GM23338 (cell line): ENCODE results near the gene ADGRG1. TPM values are rescaled to one million over a fixed set of nuclear protein-coding genes. Genes with fewer than 3 reads are reported as not detected.

Experiments used
- ATAC-seq: fragments of 200-7000 bp; cut with Tn5 transposase; 3 replicates; pipeline ENCODE4 v1.9.1; 2020
- DNase-seq: peaks from one replicate; pipeline ENCODE4 v3.0.0-alpha.2; 2015; ENCODE audit warnings: low spot score
- H2AFZ ChIP-seq: fragments of 200-600 bp; sonication (generic); 2 replicates; pipeline ENCODE4 v1.8.0; 2016; ENCODE audit warnings: antibody characterized with exemption, mild to moderate bottlenecking, moderate library complexity
- H3F3A ChIP-seq: fragments of 200-600 bp; sonication (generic); replicated peaks from 2 replicates; pipeline ENCODE4 v1.8.0; 2017; ENCODE audit warnings: antibody characterized with exemption, mixed run types, low read depth
- H3K27ac ChIP-seq: fragments of 200-600 bp; sonication (generic); 2 replicates; pipeline ENCODE4 v1.6.1; 2016; ENCODE audit warnings: low read depth
- H3K27me3 ChIP-seq: fragments of 200-600 bp; sonication (generic); 2 replicates; pipeline ENCODE4 v1.8.0; 2016; ENCODE audit warnings: mild to moderate bottlenecking, mixed run types, moderate library complexity; ENCODE audit not compliant: insufficient read depth
- H3K36me3 ChIP-seq: fragments of 200-600 bp; sonication (generic); 2 replicates; pipeline ENCODE4 v1.8.0; 2016; ENCODE audit warnings: mild to moderate bottlenecking; ENCODE audit not compliant: insufficient read depth
- H3K4me1 ChIP-seq: fragments of 200-600 bp; sonication (generic); 2 replicates; pipeline ENCODE4 v1.8.0; 2016; ENCODE audit warnings: mild to moderate bottlenecking, moderate library complexity; ENCODE audit not compliant: insufficient read depth
- H3K4me2 ChIP-seq: fragments of 200-600 bp; sonication (generic); 2 replicates; pipeline ENCODE4 v1.7.1; 2017; ENCODE audit warnings: mixed run types
- H3K4me3 ChIP-seq: fragments of 200-600 bp; sonication (generic); 2 replicates; pipeline ENCODE4 v1.6.1; 2016; ENCODE audit warnings: mixed run types
- H3K79me2 ChIP-seq: fragments of 200-600 bp; sonication (generic); replicated peaks from 2 replicates; pipeline ENCODE4 v1.8.0; 2017; ENCODE audit warnings: mild to moderate bottlenecking; ENCODE audit not compliant: insufficient read depth
- H3K9me2 ChIP-seq: fragments of 200-600 bp; sonication (generic); 2 replicates; pipeline ENCODE4 v1.8.0; 2017; ENCODE audit not compliant: insufficient read depth
- H4K20me1 ChIP-seq: fragments of 200-600 bp; sonication (generic); replicated peaks from 2 replicates; pipeline ENCODE4 v1.8.0; 2017; ENCODE audit warnings: mild to moderate bottlenecking; ENCODE audit not compliant: insufficient read depth
- H3K27ac Mint-ChIP-seq: 2 replicates; pipeline ENCODE4 v1.8.0; 2020; ENCODE audit warnings: inconsistent platforms, mild to moderate bottlenecking, moderate library complexity, mixed read lengths
- H3K27me3 Mint-ChIP-seq: 3 replicates; pipeline ENCODE4 v1.8.0; 2022; ENCODE audit warnings: low read depth, mild to moderate bottlenecking, moderate library complexity, mixed read lengths, inconsistent platforms; ENCODE audit not compliant: insufficient read depth, poor library complexity
- H3K36me3 Mint-ChIP-seq: 3 replicates; pipeline ENCODE4 v1.8.0; 2021; ENCODE audit warnings: low read depth, mild to moderate bottlenecking, inconsistent platforms, moderate library complexity, mixed read lengths
- H3K4me1 Mint-ChIP-seq: 3 replicates; pipeline ENCODE4 v1.8.0; 2020; ENCODE audit warnings: mild to moderate bottlenecking, inconsistent platforms, mixed read lengths
- H3K4me3 Mint-ChIP-seq: 3 replicates; pipeline ENCODE4 v1.8.0; 2021; ENCODE audit warnings: moderate library complexity, mild to moderate bottlenecking, inconsistent platforms, mixed read lengths
- H3K9me3 Mint-ChIP-seq: 3 replicates; pipeline ENCODE4 v1.8.0; 2020; ENCODE audit warnings: moderate library complexity, mild to moderate bottlenecking, inconsistent platforms, mixed read lengths
- CREB1 ChIP-seq: fragments of 250-450 bp; sonication (Bioruptor Pico); IDR thresholded peaks from 2 replicates; pipeline ENCODE4 v1.5.0; 2020; ENCODE audit warnings: low read depth, mild to moderate bottlenecking, moderate library complexity
- EZH2 ChIP-seq: fragments of 200-600 bp; sonication (generic); IDR thresholded peaks from one replicate; pipeline ENCODE4 v1.8.0; 2017; ENCODE audit warnings: antibody characterized with exemption, mild to moderate bottlenecking, low read depth; ENCODE audit not compliant: unreplicated experiment
- EZH2phosphoT487 ChIP-seq: fragments of 200-600 bp; sonication (generic); IDR thresholded peaks from one replicate; pipeline ENCODE4 v1.8.1; 2018; ENCODE audit warnings: antibody characterized with exemption; ENCODE audit not compliant: unreplicated experiment
- JUNB ChIP-seq: IDR thresholded peaks from one replicate; pipeline ENCODE4 v1.6.1; 2016; ENCODE audit warnings: antibody characterized with exemption; ENCODE audit not compliant: unreplicated experiment
- NANOG ChIP-seq: IDR thresholded peaks from 2 replicates; pipeline ENCODE4 v1.6.1; 2016; ENCODE audit warnings: antibody characterized with exemption, borderline replicate concordance
- POLR2AphosphoS5 ChIP-seq: IDR thresholded peaks from 2 replicates; pipeline ENCODE4 v1.6.1; 2016; ENCODE audit warnings: antibody characterized with exemption, low read depth
- STAT1 ChIP-seq: IDR thresholded peaks from one replicate; pipeline ENCODE4 v1.6.1; 2016; ENCODE audit warnings: antibody characterized with exemption; ENCODE audit not compliant: unreplicated experiment
- ZNF114 ChIP-seq: fragments of 250-450 bp; sonication (Bioruptor Pico); IDR thresholded peaks from 2 replicates; pipeline ENCODE4 v1.5.0; 2020; ENCODE audit warnings: mild to moderate bottlenecking, moderate library complexity
- ZNF331 ChIP-seq: fragments of 250-450 bp; sonication (Bioruptor Pico); IDR thresholded peaks from 2 replicates; pipeline ENCODE4 v1.5.0; 2020; ENCODE audit warnings: low read depth, mild to moderate bottlenecking, moderate library complexity
- polyA plus RNA-seq: library from polyadenylated mRNA; unstranded; fragments of >200 nt; fragmentation: Nextera tagmentation; extraction: Ambion mirVana; gene quantifications from 2 replicates; pipeline ENCODE4 v1.2.1, GENCODE V29; 2016
- total RNA-seq: library from RNA; depleted of rRNA; stranded (reverse); fragments of >200 nt; shearing (Covaris generic); gene quantifications from 2 replicates; pipeline ENCODE4 v1.2.3, GENCODE V29; 2014
- TF ChIP-seq, protein P1 (sequence below): IDR thresholded peaks from 2 replicates; pipeline ENCODE4 v1.6.1; 2016; ENCODE audit warnings: antibody characterized with exemption
- TF ChIP-seq, protein P2 (sequence below): IDR thresholded peaks from one replicate; pipeline ENCODE4 v1.6.1; 2018; ENCODE audit warnings: antibody characterized with exemption; ENCODE audit not compliant: unreplicated experiment
- TF ChIP-seq, protein P3 (sequence below), 2 experiments: fragments of 200-600 bp in 1 of 2; sonication (generic) in 1 of 2; conservative IDR thresholded peaks; 2 replicates each; pipeline versions ENCODE4 v1.5.1 to v1.6.1; 2016 to 2017; ENCODE audit warnings: antibody characterized with exemption in 2 of 2, low read depth in 2 of 2, mild to moderate bottlenecking in 2 of 2, moderate library complexity in 1 of 2
- TF ChIP-seq, protein P4 (sequence below): fragments of 250-450 bp; sonication (Bioruptor Pico); IDR thresholded peaks from 2 replicates; pipeline ENCODE4 v1.5.0; 2020; ENCODE audit warnings: mild to moderate bottlenecking, moderate library complexity

The ADGRG1 gene
- total and polyA plus RNA-seq, 2 experiments from 2014 or later: 0.14 to 0.47 TPM

DNA sequence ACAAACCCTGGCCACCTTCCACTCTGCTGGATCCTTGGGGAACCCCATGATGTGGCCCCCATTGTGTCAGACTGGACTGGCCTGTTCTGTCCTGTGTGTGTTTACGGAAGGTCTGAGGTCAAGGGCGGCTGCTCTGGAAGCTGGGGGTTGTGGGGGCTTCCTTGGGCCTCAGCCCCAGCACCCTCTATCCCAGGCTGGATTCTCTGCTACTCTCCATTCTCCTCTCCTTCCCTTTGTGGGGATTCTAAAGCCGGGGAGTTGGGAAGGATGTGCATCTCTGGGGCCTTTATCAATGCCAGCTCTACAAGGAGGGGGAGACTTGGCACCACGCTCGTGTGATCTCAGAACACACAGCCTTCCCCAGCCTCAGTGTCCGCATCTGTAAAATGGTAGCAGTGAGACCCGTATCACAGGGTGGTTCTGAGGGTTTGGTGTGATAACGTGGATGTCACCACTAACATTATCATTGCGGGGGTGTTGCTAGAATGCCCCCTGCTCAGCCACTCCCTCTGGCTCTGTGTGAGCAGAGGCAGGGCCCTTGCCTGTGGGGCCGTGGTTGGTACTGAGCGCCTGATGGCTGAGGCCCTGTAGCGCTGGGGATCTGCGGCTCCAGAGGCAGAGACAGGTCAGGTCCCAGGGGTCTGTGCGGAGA lies 18.1 kb downstream of the ADGRG1 start:
- no peak overlapping the region for H3K4me3 Mint-ChIP-seq
- H3K36me3 Mint-ChIP-seq: no peaks in the 10 kb centered on the region
- TF ChIP-seq, protein P1, sequence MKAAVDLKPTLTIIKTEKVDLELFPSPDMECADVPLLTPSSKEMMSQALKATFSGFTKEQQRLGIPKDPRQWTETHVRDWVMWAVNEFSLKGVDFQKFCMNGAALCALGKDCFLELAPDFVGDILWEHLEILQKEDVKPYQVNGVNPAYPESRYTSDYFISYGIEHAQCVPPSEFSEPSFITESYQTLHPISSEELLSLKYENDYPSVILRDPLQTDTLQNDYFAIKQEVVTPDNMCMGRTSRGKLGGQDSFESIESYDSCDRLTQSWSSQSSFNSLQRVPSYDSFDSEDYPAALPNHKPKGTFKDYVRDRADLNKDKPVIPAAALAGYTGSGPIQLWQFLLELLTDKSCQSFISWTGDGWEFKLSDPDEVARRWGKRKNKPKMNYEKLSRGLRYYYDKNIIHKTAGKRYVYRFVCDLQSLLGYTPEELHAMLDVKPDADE: no peak
- TF ChIP-seq, protein P2, sequence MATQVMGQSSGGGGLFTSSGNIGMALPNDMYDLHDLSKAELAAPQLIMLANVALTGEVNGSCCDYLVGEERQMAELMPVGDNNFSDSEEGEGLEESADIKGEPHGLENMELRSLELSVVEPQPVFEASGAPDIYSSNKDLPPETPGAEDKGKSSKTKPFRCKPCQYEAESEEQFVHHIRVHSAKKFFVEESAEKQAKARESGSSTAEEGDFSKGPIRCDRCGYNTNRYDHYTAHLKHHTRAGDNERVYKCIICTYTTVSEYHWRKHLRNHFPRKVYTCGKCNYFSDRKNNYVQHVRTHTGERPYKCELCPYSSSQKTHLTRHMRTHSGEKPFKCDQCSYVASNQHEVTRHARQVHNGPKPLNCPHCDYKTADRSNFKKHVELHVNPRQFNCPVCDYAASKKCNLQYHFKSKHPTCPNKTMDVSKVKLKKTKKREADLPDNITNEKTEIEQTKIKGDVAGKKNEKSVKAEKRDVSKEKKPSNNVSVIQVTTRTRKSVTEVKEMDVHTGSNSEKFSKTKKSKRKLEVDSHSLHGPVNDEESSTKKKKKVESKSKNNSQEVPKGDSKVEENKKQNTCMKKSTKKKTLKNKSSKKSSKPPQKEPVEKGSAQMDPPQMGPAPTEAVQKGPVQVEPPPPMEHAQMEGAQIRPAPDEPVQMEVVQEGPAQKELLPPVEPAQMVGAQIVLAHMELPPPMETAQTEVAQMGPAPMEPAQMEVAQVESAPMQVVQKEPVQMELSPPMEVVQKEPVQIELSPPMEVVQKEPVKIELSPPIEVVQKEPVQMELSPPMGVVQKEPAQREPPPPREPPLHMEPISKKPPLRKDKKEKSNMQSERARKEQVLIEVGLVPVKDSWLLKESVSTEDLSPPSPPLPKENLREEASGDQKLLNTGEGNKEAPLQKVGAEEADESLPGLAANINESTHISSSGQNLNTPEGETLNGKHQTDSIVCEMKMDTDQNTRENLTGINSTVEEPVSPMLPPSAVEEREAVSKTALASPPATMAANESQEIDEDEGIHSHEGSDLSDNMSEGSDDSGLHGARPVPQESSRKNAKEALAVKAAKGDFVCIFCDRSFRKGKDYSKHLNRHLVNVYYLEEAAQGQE: no peak
- TF ChIP-seq EZH2 (no peak), ZNF331 (no peak), ZNF114 (CRISPR knock-in tag) (no peak), JUNB (no peak), STAT1 (no peak), NANOG (no peak), CREB1 (CRISPR knock-in tag) (no peak), EZH2phosphoT487 (no peak), POLR2AphosphoS5 (no peak)
- TF ChIP-seq, protein P3, sequence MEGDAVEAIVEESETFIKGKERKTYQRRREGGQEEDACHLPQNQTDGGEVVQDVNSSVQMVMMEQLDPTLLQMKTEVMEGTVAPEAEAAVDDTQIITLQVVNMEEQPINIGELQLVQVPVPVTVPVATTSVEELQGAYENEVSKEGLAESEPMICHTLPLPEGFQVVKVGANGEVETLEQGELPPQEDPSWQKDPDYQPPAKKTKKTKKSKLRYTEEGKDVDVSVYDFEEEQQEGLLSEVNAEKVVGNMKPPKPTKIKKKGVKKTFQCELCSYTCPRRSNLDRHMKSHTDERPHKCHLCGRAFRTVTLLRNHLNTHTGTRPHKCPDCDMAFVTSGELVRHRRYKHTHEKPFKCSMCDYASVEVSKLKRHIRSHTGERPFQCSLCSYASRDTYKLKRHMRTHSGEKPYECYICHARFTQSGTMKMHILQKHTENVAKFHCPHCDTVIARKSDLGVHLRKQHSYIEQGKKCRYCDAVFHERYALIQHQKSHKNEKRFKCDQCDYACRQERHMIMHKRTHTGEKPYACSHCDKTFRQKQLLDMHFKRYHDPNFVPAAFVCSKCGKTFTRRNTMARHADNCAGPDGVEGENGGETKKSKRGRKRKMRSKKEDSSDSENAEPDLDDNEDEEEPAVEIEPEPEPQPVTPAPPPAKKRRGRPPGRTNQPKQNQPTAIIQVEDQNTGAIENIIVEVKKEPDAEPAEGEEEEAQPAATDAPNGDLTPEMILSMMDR (conservative IDR thresholded peaks at IDR 0.05; ENCODE audit: low read depth in 2 of 2): no peak
- TF ChIP-seq, protein P4, sequence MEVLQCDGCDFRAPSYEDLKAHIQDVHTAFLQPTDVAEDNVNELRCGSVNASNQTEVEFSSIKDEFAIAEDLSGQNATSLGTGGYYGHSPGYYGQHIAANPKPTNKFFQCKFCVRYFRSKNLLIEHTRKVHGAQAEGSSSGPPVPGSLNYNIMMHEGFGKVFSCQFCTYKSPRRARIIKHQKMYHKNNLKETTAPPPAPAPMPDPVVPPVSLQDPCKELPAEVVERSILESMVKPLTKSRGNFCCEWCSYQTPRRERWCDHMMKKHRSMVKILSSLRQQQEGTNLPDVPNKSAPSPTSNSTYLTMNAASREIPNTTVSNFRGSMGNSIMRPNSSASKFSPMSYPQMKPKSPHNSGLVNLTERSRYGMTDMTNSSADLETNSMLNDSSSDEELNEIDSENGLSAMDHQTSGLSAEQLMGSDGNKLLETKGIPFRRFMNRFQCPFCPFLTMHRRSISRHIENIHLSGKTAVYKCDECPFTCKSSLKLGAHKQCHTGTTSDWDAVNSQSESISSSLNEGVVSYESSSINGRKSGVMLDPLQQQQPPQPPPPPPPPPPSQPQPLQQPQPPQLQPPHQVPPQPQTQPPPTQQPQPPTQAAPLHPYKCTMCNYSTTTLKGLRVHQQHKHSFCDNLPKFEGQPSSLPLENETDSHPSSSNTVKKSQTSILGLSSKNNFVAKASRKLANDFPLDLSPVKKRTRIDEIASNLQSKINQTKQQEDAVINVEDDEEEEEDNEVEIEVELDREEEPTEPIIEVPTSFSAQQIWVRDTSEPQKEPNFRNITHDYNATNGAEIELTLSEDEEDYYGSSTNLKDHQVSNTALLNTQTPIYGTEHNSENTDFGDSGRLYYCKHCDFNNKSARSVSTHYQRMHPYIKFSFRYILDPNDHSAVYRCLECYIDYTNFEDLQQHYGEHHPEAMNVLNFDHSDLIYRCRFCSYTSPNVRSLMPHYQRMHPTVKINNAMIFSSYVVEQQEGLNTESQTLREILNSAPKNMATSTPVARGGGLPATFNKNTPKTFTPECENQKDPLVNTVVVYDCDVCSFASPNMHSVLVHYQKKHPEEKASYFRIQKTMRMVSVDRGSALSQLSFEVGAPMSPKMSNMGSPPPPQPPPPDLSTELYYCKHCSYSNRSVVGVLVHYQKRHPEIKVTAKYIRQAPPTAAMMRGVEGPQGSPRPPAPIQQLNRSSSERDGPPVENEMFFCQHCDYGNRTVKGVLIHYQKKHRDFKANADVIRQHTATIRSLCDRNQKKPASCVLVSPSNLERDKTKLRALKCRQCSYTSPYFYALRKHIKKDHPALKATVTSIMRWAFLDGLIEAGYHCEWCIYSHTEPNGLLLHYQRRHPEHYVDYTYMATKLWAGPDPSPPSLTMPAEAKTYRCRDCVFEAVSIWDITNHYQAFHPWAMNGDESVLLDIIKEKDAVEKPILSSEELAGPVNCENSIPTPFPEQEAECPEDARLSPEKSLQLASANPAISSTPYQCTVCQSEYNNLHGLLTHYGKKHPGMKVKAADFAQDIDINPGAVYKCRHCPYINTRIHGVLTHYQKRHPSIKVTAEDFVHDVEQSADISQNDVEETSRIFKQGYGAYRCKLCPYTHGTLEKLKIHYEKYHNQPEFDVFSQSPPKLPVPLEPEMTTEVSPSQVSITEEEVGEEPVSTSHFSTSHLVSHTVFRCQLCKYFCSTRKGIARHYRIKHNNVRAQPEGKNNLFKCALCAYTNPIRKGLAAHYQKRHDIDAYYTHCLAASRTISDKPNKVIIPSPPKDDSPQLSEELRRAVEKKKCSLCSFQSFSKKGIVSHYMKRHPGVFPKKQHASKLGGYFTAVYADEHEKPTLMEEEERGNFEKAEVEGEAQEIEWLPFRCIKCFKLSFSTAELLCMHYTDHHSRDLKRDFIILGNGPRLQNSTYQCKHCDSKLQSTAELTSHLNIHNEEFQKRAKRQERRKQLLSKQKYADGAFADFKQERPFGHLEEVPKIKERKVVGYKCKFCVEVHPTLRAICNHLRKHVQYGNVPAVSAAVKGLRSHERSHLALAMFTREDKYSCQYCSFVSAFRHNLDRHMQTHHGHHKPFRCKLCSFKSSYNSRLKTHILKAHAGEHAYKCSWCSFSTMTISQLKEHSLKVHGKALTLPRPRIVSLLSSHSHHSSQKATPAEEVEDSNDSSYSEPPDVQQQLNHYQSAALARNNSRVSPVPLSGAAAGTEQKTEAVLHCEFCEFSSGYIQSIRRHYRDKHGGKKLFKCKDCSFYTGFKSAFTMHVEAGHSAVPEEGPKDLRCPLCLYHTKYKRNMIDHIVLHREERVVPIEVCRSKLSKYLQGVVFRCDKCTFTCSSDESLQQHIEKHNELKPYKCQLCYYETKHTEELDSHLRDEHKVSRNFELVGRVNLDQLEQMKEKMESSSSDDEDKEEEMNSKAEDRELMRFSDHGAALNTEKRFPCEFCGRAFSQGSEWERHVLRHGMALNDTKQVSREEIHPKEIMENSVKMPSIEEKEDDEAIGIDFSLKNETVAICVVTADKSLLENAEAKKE (CRISPR knock-in tag): no peak
- no peak overlapping the region for H3K4me2 ChIP-seq
- no peaks in the 10 kb centered on the region for H3K9me2 ChIP-seq
- ATAC-seq (no peak), DNase-seq (no peak)
- H3F3A ChIP-seq: no peaks in the 10 kb centered on the region
- H4K20me1 ChIP-seq: no peaks in the 10 kb centered on the region; the same call in 1 of the 2 replicates
- no peak overlapping the region for H3K27ac Mint-ChIP-seq
- H3K4me1 Mint-ChIP-seq: no peaks in the 10 kb centered on the region
- H3K27me3 Mint-ChIP-seq: peaks cover 14% of the 10 kb centered on the region
- H3K27ac ChIP-seq: no peak overlapping the region
- H3K79me2 ChIP-seq: no peaks in the 10 kb centered on the region
- H3K4me3 ChIP-seq: no peak overlapping the region
- H3K27me3 ChIP-seq: no peaks in the 10 kb centered on the region
- no peaks in the 10 kb centered on the region for H3K36me3 ChIP-seq
- H3K4me1 ChIP-seq: no peaks in the 10 kb centered on the region
- no peaks in the 10 kb centered on the region for H3K9me3 Mint-ChIP-seq
- no peak overlapping the region for H2AFZ ChIP-seq
